ENCODE measurements around the gene INSRR. TPM values are rescaled to one million over a fixed set of nuclear protein-coding genes. Genes with fewer than 3 reads are reported as not detected.

The INSRR gene
- total RNA-seq, 4 donors from 2014 or later, result not detected

DNA sequence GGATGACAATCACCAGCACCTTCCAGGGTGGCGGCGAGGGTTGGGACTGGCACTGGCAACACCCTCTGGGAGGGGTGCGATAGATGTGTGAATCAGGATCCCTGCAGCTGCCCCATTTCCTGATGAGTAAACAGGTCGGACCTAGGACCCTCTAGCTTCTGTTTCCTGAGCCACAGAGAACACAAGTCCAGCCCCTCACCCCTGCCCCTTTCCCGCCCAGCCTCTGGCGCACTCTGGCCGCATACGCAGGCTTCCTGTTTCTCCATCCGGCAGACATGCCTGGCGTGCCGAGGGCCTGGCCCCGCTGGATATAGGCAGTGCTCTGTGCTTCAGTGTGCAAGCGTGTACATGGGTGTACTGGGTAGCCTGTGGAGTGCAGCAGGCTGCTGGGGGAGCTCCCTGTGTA, 39.2 kb upstream of the INSRR start:
- TF ChIP-seq, protein P1, sequence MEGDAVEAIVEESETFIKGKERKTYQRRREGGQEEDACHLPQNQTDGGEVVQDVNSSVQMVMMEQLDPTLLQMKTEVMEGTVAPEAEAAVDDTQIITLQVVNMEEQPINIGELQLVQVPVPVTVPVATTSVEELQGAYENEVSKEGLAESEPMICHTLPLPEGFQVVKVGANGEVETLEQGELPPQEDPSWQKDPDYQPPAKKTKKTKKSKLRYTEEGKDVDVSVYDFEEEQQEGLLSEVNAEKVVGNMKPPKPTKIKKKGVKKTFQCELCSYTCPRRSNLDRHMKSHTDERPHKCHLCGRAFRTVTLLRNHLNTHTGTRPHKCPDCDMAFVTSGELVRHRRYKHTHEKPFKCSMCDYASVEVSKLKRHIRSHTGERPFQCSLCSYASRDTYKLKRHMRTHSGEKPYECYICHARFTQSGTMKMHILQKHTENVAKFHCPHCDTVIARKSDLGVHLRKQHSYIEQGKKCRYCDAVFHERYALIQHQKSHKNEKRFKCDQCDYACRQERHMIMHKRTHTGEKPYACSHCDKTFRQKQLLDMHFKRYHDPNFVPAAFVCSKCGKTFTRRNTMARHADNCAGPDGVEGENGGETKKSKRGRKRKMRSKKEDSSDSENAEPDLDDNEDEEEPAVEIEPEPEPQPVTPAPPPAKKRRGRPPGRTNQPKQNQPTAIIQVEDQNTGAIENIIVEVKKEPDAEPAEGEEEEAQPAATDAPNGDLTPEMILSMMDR (IDR thresholded peaks at IDR 0.05; ENCODE audit: low read depth), result no peak

DNA sequence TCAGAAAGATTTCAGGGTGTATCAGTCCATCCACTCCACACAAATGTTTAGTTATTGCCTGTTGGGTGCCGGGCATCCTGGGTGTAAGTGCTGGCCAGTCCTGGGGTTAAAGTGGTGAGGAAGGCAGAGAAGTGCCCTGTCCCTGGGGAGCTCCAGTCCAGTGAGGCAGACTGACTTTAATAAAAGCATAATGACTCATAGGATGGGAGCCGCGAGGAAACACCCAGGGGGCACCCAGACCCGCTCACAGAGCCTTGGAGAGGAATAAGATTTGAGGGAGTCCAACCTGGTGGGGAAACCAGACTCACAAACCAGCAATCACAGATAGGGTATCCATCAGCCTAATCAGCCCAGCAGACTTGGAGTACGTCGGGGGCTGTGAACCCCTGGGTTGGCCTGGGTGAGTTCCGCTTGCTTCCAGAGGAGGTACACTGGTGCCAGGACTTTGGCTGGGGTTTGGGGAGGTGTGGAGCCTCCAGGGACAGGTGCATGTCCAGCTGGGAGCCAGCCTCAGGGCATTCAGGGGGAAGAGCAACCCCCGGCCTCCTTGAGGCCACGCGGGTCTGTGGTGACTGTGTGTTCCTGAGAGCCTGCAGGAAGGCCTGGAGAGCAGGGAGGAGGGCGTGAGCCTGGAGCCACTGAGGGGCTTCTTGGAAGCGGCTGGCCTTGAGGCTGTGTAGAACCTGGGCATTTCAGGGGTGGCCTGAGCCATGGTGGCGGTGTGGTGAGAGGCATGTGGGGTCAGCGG, 38.3 kb upstream of the INSRR start:
- TF ChIP-seq, protein P1 (IDR thresholded peaks at IDR 0.05; ENCODE audit: low read depth), result no peak

DNA sequence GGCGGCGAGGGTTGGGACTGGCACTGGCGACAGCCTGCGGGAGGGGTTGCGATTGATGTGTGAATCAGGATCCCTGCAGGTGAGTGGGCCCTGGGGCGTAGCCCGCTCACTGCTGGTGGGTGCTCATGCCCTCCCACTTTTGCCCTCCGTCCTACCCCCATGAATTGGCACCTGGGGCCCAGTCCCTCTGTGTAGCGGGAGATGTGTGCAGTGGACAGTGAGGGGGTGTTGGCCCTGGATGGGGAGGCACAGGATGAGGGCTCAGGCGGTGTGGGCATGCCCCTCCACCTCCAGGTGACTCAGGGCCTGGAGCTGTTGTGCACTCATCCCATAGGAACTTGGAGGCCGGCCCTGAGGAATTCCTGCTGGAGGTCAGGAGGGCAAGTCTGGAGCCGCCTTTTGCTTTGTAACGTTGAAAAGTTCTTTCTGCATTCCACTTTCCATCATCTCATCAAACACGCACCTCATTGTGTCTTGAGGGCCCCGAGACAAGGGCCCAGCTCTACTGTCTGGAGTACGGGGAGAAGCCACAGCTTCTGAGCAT, 37.6 kb upstream of the INSRR start:
- TF ChIP-seq, protein P1 (IDR thresholded peaks at IDR 0.05; ENCODE audit: low read depth), result no peak

DNA sequence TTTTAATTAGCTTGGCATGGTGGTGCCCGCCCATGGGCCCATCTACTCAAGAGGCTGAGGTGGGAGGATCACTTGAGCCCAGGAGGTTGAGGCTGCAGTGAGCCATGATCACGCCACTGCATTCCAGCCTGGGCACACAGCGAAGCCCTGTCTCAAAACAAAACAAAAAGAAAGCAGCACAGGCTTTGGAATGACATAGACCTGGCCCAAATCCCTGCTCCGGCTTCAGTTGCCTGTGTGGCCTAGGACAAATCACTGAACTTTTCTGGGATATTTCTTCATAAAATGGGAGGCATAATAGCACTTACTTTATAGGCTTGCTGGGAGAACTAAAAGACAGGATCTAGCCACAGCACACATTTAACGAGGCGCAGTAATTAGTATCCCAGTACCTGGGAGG, 37.0 kb upstream of the INSRR start:
- TF ChIP-seq, protein P1 (IDR thresholded peaks at IDR 0.05; ENCODE audit: low read depth), result no peak

DNA sequence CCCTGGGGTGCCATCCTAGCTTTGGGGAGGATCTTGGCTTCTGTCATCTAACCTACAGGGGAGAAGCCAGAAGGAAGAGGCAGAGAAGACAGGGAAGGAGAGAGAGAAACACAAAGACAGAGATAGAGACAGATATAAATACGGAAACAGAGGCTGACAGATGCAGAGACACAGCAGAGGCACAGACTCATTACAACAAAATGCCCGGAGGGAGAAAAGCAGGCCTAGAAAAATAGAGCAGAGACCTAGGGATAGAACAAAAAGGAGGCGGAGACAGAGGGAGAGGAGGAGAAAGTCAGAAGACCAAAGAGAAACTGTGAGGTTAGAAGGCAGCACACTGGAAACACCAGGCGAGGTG, 36.5 kb upstream of the INSRR start:
- TF ChIP-seq, protein P1 (IDR thresholded peaks at IDR 0.05; ENCODE audit: low read depth), result no peak

DNA sequence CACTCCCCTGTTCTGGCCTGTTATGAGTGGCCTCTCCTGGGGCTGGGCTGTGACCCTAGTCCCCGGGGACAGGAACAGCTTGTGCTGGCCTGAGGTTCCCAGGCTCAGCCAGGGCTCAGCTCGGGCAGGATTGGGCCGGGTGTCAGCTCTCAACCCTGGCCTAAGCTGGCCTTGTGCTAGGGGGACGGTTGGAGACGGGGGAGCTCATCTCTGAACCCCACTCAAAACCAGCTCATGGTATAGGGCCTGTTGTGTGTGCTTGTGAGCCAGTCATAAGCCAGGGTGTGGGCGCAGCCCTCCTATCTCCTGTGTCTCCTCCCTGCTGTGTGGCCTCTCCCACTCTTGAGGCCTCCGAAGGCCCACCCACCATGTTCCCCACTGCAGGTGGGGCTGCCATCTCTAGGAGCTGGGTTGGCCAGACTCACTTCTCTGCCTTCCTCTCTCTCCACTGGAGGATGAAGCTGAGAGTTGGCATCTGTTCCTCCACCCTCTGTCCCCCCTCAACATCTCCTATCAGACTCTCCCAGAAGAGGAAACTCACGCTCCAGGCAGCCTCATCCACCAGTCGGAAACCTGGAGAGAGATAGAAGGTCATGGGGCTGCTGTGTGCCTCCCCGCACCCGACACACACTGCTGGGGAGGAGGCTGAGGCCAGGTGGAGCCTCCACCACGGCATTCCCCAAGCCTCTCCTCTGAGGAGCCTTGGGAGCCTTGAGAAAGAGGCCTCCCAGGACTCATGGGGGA, 36.0 kb upstream of the INSRR start:
- TF ChIP-seq, protein P1 (IDR thresholded peaks at IDR 0.05; ENCODE audit: low read depth), result no peak

DNA sequence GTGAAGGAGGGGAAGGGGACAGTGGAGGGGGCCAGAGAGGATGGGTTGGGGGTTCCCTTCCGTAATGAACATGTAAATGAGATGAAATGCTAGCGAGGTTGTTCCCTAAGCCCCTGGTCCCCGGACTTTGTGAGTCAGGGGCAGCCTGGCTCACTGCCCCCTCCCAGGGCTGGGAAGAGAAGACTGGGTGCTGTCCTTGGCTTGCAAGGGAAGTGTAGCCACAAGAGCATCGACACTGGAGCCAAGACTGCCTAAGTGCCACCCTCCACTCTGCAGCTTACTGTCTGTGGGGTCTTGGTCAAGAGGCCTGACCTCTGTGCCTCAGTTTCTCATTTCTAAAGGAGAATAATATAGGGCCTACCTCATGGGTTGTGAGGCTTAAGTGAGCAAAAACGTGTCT, 35.1 kb upstream of the INSRR start:
- TF ChIP-seq, protein P1 (IDR thresholded peaks at IDR 0.05; ENCODE audit: low read depth), result no peak

Data from subcutaneous adipose tissue (tissue), 4 donors.